ENCODE results near the gene ERCC1. TPM values are rescaled to one million over a fixed set of nuclear protein-coding genes. Genes with fewer than 3 reads are reported as not detected.
A peak's percentile ranks its signal among the peaks of the same experiment; 100 is the strongest.

The ERCC1 gene
- total RNA-seq, 1 experiment from 2014 or later: 103 TPM

DNA sequence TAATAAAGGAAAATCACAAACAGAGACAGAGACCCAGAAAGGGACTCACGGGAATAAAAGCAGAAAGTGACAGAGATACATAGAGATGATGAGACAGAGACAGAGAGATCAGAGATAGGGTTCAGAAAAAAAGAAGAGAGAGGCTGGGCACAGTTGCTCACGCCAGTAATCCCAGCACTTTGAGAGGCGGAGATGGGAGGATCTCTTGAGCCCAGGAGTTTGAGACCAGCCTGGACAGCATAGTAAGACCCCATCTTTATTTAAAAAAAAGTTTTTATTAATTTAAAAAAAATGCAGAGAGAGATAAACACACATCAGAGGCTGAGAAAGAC is 24.7 kb upstream of the ERCC1 start:
- no peaks in the 10 kb centered on the region for H3K9me2 ChIP-seq (ENCODE audit: insufficient read depth)
- intact Hi-C loops (cut with micrococcal nuclease): no loop called here
- no peaks in the 10 kb centered on the region for H3K27me3 ChIP-seq (ENCODE audit: insufficient read depth, low read length)
- H3K27ac ChIP-seq (ENCODE audit: low read depth, low read length): peak overlapping the region; percentile 38; the same call in 1 of the 2 replicates
- no peak overlapping the region for H3K4me3 ChIP-seq (replicated peaks in 1 of 2; ENCODE audit: low read depth in 1 of 2, low read length in 2 of 2)
- no peak overlapping the region for H3K4me2 ChIP-seq (ENCODE audit: low read length)
- no peak overlapping the region for H3K9ac ChIP-seq (ENCODE audit: low read length)
- ChIA-PET POLR2A (interaction anchor here (1.5 to 1.9 kb wide), 2 partner anchors 9 to 19 kb away, joined by 4 to 5 read pairs; partner anchors contain the start of gene FOSB), CTCF (interaction anchor here (0.7 to 3.7 kb wide), 4 partner anchors 9 to 128 kb away, joined by 3 to 10 read pairs (median 3); no protein-coding TSS in a partner anchor), RAD21 (ENCODE audit: low non-redundant PET in 1 of 2, low total read pairs in 2 of 2, uncharacterized antibody in 2 of 2, unreplicated experiment in 2 of 2) (interaction anchor here (0.7 to 1.0 kb wide), 2 partner anchors 8 to 20 kb away, joined by 3 read pairs; partner anchors contain the start of gene FOSB (in 1 of the 2))
- no peaks in the 10 kb centered on the region for H3K36me3 ChIP-seq (ENCODE audit: control insufficient read depth in 1 of 2, insufficient read depth in 2 of 2, low read length in 2 of 2)
- no peak for ATAC-seq
- no peaks in the 10 kb centered on the region for H3K79me2 ChIP-seq (ENCODE audit: insufficient read depth, low read length)
- peaks cover 35 to 62% of the 10 kb centered on the region in 2 experiments for H3K4me1 ChIP-seq (ENCODE audit: control insufficient read depth in 1 of 2, insufficient read depth in 2 of 2, low read length in 2 of 2)
- DNase-seq (ENCODE audit: low read depth, low spot score): no peak
- no peak overlapping the region for H2AFZ ChIP-seq (ENCODE audit: low read depth, low read length, poor library complexity, severe bottlenecking)
- no peaks in the 10 kb centered on the region for H4K20me1 ChIP-seq (ENCODE audit: insufficient read depth)
- peaks cover 0 to 4% of the 10 kb centered on the region in 2 experiments; a peak in 1 of 4 replicates for H3K9me3 ChIP-seq (ENCODE audit: control insufficient read depth in 1 of 2, insufficient read depth in 1 of 2, low read depth in 1 of 2, low read length in 2 of 2)
- TF ChIP-seq CEBPB (IDR thresholded peaks at IDR 0.05; ENCODE audit: low read depth): no peak
- TF ChIP-seq, protein P1, sequence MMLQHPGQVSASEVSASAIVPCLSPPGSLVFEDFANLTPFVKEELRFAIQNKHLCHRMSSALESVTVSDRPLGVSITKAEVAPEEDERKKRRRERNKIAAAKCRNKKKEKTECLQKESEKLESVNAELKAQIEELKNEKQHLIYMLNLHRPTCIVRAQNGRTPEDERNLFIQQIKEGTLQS (IDR thresholded peaks at IDR 0.05): no peak
- no peak for TF ChIP-seq TCF7L2 (IDR thresholded peaks at IDR 0.05; ENCODE audit: borderline replicate concordance, extremely low read depth, insufficient read depth, insufficient read length)
- TF ChIP-seq SRF (IDR thresholded peaks at IDR 0.05; ENCODE audit: low read depth): no peak
- TF ChIP-seq RAD21 (IDR thresholded peaks at IDR 0.05; ENCODE audit: low read depth): no peak
- TF ChIP-seq, protein P2, sequence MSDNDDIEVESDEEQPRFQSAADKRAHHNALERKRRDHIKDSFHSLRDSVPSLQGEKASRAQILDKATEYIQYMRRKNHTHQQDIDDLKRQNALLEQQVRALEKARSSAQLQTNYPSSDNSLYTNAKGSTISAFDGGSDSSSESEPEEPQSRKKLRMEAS (IDR thresholded peaks at IDR 0.05): no peak
- no peak for TF ChIP-seq EGR1 (IDR thresholded peaks at IDR 0.05; ENCODE audit: low read depth)
- TF ChIP-seq ZBTB33 (IDR thresholded peaks at IDR 0.05; ENCODE audit: extremely low read depth, insufficient replicate concordance, low read length): no peak
- no peak for TF ChIP-seq JUND (IDR thresholded peaks at IDR 0.05)
- TF ChIP-seq YY1 (IDR thresholded peaks at IDR 0.05; ENCODE audit: extremely low read depth, insufficient replicate concordance, low read depth, low read length): no peak
- no peak for TF ChIP-seq CBX3 (IDR thresholded peaks at IDR 0.05; ENCODE audit: low read depth)
- TF ChIP-seq POLR2A (IDR thresholded peaks at IDR 0.05; ENCODE audit: borderline replicate concordance, extremely low read depth, insufficient read depth, insufficient read length): no peak
- TF ChIP-seq FOSL1 (IDR thresholded peaks at IDR 0.05; ENCODE audit: low read depth): no peak
- TF ChIP-seq ZNF274 (IDR thresholded peaks at IDR 0.05; ENCODE audit: low read depth, low read length): no peak
- no peak for TF ChIP-seq SP1 (IDR thresholded peaks at IDR 0.05; ENCODE audit: low read depth)
- TF ChIP-seq EZH2 (IDR thresholded peaks at IDR 0.05): no peak
- TF ChIP-seq, protein P3, sequence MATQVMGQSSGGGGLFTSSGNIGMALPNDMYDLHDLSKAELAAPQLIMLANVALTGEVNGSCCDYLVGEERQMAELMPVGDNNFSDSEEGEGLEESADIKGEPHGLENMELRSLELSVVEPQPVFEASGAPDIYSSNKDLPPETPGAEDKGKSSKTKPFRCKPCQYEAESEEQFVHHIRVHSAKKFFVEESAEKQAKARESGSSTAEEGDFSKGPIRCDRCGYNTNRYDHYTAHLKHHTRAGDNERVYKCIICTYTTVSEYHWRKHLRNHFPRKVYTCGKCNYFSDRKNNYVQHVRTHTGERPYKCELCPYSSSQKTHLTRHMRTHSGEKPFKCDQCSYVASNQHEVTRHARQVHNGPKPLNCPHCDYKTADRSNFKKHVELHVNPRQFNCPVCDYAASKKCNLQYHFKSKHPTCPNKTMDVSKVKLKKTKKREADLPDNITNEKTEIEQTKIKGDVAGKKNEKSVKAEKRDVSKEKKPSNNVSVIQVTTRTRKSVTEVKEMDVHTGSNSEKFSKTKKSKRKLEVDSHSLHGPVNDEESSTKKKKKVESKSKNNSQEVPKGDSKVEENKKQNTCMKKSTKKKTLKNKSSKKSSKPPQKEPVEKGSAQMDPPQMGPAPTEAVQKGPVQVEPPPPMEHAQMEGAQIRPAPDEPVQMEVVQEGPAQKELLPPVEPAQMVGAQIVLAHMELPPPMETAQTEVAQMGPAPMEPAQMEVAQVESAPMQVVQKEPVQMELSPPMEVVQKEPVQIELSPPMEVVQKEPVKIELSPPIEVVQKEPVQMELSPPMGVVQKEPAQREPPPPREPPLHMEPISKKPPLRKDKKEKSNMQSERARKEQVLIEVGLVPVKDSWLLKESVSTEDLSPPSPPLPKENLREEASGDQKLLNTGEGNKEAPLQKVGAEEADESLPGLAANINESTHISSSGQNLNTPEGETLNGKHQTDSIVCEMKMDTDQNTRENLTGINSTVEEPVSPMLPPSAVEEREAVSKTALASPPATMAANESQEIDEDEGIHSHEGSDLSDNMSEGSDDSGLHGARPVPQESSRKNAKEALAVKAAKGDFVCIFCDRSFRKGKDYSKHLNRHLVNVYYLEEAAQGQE (IDR thresholded peaks at IDR 0.05; ENCODE audit: low read depth): no peak
- TF ChIP-seq ELF1 (IDR thresholded peaks at IDR 0.05; ENCODE audit: borderline replicate concordance, low read depth): no peak
- BruUV-seq (replicated peaks): no TSS peak
